ENCODE results near the gene NEUROD4.

DNA sequence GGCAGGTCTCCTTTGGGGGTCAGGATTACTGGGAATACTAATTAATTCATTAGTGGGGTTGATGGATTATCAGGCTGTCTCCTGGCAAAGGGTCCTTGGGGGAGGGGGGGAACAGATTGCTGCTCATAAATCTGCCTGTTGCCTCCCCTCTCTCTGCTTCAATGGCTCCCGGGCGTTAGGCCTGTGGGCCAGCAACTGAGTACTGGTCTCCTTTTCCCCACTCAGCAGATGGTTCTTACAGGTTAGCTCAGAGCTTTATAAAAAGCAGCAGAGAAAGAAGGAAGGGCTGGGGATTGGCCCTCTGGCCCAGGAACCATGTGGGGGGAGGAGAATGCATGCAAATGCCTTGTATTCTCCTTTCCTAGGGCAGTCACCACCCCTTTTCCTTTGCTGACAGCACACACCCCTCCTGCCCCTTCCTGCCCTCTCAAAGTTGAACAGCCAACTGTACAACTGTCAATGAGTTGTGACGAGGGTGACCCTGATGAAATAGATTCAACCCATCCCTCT lies 2.3 kb upstream of the NEUROD4 start:
- TF ChIP-seq, protein P1, sequence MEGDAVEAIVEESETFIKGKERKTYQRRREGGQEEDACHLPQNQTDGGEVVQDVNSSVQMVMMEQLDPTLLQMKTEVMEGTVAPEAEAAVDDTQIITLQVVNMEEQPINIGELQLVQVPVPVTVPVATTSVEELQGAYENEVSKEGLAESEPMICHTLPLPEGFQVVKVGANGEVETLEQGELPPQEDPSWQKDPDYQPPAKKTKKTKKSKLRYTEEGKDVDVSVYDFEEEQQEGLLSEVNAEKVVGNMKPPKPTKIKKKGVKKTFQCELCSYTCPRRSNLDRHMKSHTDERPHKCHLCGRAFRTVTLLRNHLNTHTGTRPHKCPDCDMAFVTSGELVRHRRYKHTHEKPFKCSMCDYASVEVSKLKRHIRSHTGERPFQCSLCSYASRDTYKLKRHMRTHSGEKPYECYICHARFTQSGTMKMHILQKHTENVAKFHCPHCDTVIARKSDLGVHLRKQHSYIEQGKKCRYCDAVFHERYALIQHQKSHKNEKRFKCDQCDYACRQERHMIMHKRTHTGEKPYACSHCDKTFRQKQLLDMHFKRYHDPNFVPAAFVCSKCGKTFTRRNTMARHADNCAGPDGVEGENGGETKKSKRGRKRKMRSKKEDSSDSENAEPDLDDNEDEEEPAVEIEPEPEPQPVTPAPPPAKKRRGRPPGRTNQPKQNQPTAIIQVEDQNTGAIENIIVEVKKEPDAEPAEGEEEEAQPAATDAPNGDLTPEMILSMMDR (conservative IDR thresholded peaks at IDR 0.05; ENCODE audit: low read length), result no peak
- no peak for TF ChIP-seq EZH2phosphoT487 (IDR thresholded peaks at IDR 0.05; ENCODE audit: borderline replicate concordance, low read depth, low read length)
